ENCODE data around the gene ARHGEF28. TPM values are rescaled to one million over a fixed set of nuclear protein-coding genes. Genes with fewer than 3 reads are reported as not detected.

ARHGEF28 gene
- total RNA-seq, 4 donors from 2014 or later = 12.7 to 31.2 (median 19.2) TPM

DNA sequence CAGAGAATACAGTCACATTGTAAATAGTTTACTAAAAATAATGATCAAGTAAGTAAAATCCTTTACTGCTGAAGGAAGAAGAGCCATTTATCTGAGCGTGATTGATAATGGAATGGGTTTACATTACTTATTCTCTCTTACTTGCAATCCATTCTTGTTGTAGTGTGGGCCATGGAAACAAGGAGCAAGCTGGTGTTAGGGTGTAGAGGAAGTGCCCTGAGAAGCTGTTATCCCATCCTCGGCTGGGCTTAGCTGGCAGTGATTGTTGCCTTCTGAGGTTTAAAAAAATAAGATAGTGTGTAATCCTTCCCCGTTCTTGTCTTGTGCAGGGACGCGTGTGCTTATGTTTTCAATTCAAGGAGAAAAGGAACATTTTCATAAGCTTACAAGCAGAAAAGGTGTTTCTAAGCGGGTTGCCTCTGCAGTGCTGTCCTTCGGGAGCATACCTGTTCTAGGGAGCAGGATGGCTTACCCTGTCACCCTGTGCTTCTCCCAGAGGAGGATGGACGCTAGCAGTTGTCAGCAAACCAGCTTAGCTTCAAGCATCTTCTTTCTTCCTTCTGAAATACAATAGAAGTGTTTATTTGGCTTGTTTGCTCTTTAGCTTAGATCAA is 188.3 kb downstream of the ARHGEF28 start:
- Histone ChIP-seq H3K9me3 (no peaks in the 10 kb centered on the region), H3K4me1 (peaks cover 0 to 14% (median 2%) of the 10 kb centered on the region in 4 donors), H3K4me3 (no peak overlapping the region), H3K27ac (replicated peaks in 1 of 4) (no peak overlapping the region), H3K27me3 (no peaks in the 10 kb centered on the region), H3K36me3 (no peaks in the 10 kb centered on the region)
- DNase-seq (ENCODE audit: extremely low spot score) = no peak
- intact Hi-C loops (cut with DNase I) = no loop called here
- WGBS = 70% methylated on average over 8 of the region's 8 CpGs
- TF ChIP-seq, protein P1, sequence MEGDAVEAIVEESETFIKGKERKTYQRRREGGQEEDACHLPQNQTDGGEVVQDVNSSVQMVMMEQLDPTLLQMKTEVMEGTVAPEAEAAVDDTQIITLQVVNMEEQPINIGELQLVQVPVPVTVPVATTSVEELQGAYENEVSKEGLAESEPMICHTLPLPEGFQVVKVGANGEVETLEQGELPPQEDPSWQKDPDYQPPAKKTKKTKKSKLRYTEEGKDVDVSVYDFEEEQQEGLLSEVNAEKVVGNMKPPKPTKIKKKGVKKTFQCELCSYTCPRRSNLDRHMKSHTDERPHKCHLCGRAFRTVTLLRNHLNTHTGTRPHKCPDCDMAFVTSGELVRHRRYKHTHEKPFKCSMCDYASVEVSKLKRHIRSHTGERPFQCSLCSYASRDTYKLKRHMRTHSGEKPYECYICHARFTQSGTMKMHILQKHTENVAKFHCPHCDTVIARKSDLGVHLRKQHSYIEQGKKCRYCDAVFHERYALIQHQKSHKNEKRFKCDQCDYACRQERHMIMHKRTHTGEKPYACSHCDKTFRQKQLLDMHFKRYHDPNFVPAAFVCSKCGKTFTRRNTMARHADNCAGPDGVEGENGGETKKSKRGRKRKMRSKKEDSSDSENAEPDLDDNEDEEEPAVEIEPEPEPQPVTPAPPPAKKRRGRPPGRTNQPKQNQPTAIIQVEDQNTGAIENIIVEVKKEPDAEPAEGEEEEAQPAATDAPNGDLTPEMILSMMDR (IDR thresholded peaks at IDR 0.05) = no peak
- TF ChIP-seq EP300 (IDR thresholded peaks at IDR 0.05) (no peak), POLR2A (IDR thresholded peaks at IDR 0.05; ENCODE audit: low read depth) (no peak), POLR2AphosphoS5 (IDR thresholded peaks at IDR 0.05) (no peak)

DNA sequence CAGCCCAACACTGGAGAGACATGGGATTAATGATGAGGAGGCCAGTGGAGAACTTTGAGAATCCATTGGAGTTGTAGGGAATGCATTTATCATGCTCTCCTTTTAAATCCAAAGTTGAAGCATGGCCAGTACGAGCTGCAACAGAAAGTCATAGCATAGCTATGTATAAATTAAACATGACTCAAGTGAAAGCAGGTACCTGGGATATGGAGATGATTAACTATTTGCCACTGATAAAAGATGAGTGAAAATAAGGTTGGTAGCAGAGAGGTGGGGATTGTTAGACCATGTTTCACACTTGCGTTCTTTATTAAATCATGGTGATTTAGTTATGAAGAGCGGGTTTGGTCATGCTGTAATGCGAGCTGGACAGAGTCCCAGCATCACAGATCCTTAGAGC is 189.6 kb downstream of the ARHGEF28 start:
- 90% methylated on average over 4 of the region's 4 CpGs for WGBS
- no peaks in the 10 kb centered on the region for H3K27me3 ChIP-seq
- DNase-seq (ENCODE audit: extremely low spot score) = no peak
- TF ChIP-seq POLR2AphosphoS5 (IDR thresholded peaks at IDR 0.05) (no peak), POLR2A (IDR thresholded peaks at IDR 0.05; ENCODE audit: low read depth) (no peak), EP300 (IDR thresholded peaks at IDR 0.05) (no peak)
- TF ChIP-seq, protein P1 (IDR thresholded peaks at IDR 0.05) = no peak
- no peaks in the 10 kb centered on the region for H3K36me3 ChIP-seq
- no peaks in the 10 kb centered on the region for H3K9me3 ChIP-seq
- H3K4me1 ChIP-seq = peaks cover 0 to 14% (median 2%) of the 10 kb centered on the region in 4 donors
- H3K4me3 ChIP-seq = no peak overlapping the region
- no peak overlapping the region for H3K27ac ChIP-seq (replicated peaks in 1 of 4)
- intact Hi-C loops (cut with DNase I) = no loop called here

DNA sequence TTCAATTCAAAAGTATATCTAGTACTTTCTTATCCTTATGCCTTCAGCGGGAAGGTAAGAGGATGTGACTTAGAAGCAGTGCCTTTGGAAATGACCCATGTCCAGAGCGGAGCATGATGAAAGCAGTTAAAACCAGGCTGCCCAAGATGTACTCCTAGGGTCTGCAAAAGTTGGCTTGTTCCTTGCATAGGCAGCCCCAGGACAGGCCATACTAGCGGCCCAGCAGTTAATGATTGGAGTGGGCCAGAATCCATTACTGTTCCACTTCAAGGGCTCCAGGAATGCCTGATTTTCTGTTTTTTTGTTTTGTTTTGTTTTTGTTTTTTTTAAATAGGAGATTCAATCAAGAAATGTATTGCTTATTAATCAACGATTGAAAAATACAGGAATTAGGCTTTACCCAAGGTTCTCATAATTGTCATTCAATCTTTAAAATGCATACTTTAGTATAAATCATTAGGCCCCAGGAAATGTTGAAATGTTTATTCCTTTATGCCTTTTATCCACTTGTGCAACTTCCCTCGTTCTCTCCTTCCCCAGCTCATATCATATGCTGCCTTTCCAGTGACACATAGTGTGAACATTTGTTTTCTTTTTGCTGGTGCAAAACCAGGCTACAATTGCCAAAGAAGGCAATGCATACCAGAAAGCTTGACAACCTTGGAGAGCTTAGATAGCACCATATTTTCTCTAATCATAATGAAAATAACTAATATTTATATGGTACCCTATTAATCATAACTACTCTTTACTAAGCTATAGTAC is 190.8 kb downstream of the ARHGEF28 start:
- H3K27ac ChIP-seq (replicated peaks in 1 of 4) = no peak overlapping the region
- H3K4me3 ChIP-seq = no peak overlapping the region
- TF ChIP-seq EP300 (IDR thresholded peaks at IDR 0.05) (no peak), POLR2A (IDR thresholded peaks at IDR 0.05; ENCODE audit: low read depth) (no peak), POLR2AphosphoS5 (IDR thresholded peaks at IDR 0.05) (no peak)
- TF ChIP-seq, protein P1 (IDR thresholded peaks at IDR 0.05) = no peak
- peaks cover 0 to 14% (median 2%) of the 10 kb centered on the region in 4 donors for H3K4me1 ChIP-seq
- H3K36me3 ChIP-seq = no peaks in the 10 kb centered on the region
- intact Hi-C loops (cut with DNase I) = no loop called here
- no peaks in the 10 kb centered on the region for H3K27me3 ChIP-seq
- no peaks in the 10 kb centered on the region for H3K9me3 ChIP-seq
- 91% methylated on average over 5 of the region's 5 CpGs for WGBS
- no peak for DNase-seq (ENCODE audit: extremely low spot score)

DNA sequence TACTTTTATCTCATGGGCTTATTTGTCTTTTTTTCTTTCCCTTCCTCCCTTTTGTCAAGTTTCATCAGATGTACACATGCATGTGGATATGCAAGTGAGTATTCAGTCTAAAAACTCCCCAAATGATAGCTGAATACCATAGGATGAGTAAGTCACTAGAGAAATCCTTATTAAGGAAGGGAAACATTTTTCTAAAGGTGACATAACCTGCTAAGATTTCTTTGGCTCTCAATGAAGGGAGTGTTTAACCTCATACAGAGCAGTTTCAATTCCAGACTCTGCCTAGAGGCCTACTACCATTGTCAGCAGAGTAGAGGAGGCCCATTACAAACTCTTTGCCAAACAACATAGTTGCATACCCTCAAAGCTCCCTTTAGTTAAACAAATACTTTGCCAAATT is 192.4 kb downstream of the ARHGEF28 start:
- H3K9me3 ChIP-seq = no peaks in the 10 kb centered on the region
- no peaks in the 10 kb centered on the region for H3K27me3 ChIP-seq
- peaks cover 0 to 14% (median 2%) of the 10 kb centered on the region in 4 donors for H3K4me1 ChIP-seq
- intact Hi-C loops (cut with DNase I) = no loop called here
- no peaks in the 10 kb centered on the region for H3K36me3 ChIP-seq
- no peak overlapping the region for H3K27ac ChIP-seq (replicated peaks in 1 of 4)
- H3K4me3 ChIP-seq = no peak overlapping the region
- TF ChIP-seq POLR2A (IDR thresholded peaks at IDR 0.05; ENCODE audit: low read depth) = no peak
- no peak for TF ChIP-seq EP300 (IDR thresholded peaks at IDR 0.05)
- TF ChIP-seq, protein P1 (IDR thresholded peaks at IDR 0.05) = no peak
- no peak for TF ChIP-seq POLR2AphosphoS5 (IDR thresholded peaks at IDR 0.05)
- no peak for DNase-seq (ENCODE audit: extremely low spot score)
